ACHN (cell line): ENCODE measurements around the gene KRTAP2-1.
"Not testable (repeated sequence)": the region's sequence is repeated elsewhere in the genome, so short reads cannot be mapped to it uniquely, and the experiment has no call there.

Source experiments
- DNase-seq: peaks from one replicate; pipeline ENCODE4 v3.0.0-alpha.2; 2015
- in situ Hi-C: cut with HindIII; loops from 2 replicates; pipeline ENCODE4 v1.10.0; 2017; ENCODE audit warnings: low sequenced_read_pairs, low pct_ligation_motif_present, low pct_unique_long_range_greater_than_20kb

The KRTAP2-1 gene

DNA sequence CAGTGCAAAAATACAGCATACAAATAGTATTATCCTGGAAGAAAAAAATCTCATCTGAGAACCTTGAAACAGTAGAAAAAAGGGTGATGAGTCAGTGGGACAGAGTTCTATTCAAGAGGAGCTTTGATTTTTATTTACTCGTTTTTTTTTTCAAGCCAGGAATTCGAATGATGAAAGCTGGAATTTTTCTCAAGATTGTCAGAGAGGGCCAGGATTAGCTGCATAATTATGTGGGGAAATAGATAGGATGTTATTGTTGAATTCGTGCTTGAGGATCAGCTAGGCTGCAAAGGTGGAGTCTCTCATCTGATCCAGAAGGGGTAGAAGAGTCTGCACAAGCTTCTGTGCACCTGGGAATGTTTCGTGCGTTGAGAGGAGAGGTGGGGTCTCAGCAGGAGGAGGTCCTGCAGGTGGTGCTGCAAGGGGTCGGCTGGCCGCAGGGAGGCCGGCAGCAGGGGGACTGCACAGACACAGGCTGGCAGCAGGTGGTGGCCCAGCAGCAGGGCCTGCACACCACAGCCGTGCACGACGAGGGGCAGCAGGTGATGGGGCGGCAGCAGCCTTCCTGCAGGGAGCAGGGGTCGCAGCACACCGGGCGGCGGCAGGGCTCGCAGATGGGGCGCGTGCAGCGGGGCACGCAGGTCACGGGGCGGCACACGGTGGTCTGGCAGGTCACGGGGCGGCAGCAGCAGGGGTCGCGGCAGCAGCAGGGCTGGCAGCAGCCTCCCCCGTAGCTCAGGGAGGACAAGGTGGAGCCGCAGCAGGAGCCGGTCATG, 12.3 kb upstream of the KRTAP2-1 start:
- in situ Hi-C loops = not testable (repeated sequence)
- DNase-seq = peak; percentile 53

DNA sequence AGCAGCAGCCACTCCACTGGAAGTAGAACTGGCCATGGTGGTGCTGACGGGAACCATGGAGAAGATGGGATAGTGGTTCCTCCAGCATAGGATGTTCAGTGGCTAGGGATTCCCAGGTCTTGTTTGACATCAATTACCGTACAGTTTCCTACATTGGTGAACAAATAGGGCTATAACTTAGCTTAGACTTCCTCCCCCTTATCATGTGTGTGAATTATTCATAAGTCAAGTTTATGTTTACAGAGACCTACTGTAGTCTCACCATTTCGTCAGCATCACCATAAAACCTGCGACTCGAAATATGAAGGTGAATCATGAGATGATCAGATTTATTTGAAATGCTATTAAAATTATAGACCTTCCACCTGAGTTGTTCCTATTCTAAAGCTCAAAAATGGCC, 11.6 kb upstream of the KRTAP2-1 start:
- in situ Hi-C loops = no loop called here
- no peak for DNase-seq

DNA sequence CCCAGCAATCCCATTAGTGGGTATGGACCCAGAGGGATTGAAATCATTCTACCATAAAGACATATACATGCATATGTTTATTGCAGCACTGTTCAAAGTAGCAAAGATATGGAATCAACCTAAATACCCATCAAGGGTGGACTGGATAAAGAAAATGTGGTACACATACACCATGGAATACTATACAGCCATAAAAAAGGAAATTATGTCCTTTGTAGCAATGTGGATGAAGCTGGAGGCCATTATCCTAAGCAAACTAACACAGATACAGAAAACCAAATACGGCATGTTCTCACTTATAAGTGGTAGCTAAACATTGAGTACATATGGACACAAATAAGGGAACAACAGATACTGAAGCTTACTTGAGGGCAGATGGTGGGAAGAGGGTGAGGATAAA, 10.4 kb upstream of the KRTAP2-1 start:
- DNase-seq = no peak
- in situ Hi-C loops = no loop called here

DNA sequence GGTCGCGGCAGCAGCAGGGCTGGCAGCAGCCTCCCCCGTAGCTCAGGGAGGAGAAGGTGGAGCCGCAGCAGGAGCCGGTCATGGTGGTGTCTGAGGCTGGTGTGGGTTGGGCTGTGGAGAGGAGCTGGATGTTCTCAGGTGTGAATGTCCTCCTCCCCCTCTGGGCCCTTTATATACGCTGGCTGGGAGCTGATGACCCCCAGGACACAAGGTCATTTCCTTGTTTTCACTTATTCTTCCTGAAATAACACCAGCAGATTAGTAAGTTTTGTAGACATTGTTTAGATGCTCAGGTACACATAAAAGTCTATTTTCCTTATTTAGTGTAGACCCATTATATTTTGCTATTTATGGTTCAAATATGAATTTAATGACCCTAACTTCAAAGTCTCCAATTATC, 8.0 kb upstream of the KRTAP2-1 start, which contains the start of gene KRTAP2-2:
TSS of gene KRTAP2-2 (minus strand) at position 101 of the 400 bp plus-strand sequence. CDS start at position 82, 19 bp downstream.
- in situ Hi-C loops = not testable (repeated sequence)

DNA sequence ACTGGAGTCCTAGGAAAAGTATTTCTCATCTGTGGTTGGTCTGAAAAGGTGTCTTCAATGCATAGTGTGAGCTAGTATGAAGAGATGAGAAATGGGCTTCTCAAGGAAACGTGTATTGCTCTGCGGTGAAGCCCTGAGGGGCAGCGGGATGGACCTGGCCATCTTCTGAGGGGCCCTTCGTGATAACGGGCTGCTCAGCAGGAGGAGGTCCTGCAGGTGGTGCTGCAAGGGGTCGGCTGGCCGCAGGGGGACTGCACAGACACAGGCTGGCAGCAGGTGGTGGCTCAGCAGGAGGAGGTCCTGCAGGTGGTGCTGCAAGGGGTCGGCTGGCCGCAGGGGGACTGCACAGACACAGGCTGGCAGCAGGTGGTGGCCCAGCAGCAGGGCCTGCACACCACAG, 7.4 kb upstream of the KRTAP2-1 start:
- in situ Hi-C loops, DNase-seq: not testable (repeated sequence)

More for the DNA sequence above, 8.0 kb upstream of the KRTAP2-1 start, which contains the start of gene KRTAP2-2:
- not testable (repeated sequence) for DNase-seq

DNA sequence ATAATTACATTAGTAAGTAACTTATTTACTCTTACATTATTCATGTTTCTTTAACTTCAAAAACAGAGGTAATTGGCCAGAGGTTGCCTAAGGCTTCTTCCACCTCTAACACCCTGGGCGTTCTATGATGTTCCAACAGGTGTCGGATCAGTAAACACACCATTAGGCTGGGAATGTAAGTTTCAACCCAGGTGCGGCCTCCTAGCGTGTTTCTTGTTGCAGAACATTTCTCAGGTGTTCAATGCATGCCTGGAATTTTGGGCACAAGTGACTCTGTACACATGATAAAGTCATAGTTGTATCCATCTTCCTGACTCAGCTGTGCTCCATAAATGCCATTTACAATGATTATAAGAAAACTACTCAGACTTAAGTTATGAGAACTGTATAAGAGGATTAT, 6.9 kb upstream of the KRTAP2-1 start:
- no peak for DNase-seq
- in situ Hi-C loops = no loop called here

DNA sequence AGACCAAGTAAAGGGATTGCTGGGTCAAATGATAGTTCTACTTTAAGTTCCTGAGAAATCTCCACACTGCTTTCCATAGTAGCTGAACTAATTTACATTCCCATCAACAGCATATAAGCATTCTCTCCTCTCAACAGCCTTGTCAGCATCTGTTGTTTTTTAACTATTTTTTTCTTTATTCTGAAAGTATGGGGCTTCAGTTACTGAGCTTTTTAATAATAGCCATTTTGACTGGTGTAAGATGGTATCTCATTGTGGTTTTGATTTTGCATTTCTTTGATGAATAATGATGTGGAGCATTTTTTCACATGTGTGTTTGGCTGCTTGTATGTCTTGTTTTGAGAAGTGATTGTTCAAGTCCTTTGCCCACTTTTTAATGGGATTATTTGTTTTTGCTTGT, 5.5 kb upstream of the KRTAP2-1 start:
- in situ Hi-C loops = no loop called here
- no peak for DNase-seq

DNA sequence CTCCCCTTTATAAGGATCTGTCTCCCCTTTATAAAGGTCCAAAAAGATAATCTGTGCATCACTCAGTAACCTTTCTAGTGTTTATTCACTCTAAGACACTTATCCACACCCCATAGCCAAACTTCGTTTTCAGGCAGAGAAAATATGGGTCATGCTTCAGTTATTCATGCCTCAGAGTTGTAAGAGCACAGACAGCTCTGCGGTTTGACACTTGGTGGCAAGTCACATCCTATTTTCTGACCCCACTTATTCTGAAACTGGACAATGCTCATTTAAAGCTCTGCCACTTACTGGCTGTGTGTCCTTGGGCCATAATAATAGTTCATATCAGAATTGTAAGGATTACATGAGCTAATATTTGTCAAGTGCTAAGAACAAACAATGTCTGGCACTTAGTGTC, 2.0 kb upstream of the KRTAP2-1 start:
- DNase-seq = no peak
- in situ Hi-C loops = no loop called here

DNA sequence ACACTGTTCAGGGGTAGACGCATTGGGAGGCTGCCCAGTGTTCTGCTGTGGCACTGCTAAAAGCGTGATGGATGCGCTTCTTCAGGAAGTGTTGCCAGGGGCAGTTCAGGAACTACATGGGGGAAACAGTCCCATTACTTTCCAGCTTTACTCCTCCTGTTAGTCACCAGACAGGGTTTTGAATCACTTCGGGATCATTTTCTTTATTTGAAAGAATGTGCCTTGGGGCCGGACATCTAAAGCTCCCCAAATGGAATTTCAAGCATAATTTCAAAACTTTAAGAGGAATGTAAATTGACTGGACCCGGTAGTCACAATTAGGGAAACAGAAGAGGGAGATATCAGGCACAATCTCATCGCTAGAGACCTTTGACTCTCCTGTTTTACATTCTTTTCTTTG, 1.3 kb upstream of the KRTAP2-1 start:
- in situ Hi-C loops = no loop called here
- no peak for DNase-seq

DNA sequence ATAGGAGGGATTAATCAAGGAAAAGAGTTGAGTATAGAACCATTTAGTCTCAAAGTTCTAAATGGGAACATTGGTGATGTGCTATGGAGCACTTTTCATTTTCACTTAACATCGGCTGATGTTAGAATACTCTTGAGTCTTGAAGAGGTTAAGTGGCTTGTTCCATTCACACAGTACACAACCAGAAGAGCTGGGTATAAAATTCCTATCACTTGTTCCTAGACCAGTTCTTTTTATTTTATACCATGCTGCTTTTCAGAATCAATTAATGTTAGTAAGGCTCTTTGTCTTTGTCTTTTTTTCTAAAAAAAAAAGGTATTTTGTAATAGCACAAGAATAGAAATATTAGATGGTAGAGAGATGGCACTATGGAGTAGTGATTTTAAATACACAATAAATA, 4.2 kb downstream of the KRTAP2-1 start:
- in situ Hi-C loops = no loop called here
- no peak for DNase-seq

DNA sequence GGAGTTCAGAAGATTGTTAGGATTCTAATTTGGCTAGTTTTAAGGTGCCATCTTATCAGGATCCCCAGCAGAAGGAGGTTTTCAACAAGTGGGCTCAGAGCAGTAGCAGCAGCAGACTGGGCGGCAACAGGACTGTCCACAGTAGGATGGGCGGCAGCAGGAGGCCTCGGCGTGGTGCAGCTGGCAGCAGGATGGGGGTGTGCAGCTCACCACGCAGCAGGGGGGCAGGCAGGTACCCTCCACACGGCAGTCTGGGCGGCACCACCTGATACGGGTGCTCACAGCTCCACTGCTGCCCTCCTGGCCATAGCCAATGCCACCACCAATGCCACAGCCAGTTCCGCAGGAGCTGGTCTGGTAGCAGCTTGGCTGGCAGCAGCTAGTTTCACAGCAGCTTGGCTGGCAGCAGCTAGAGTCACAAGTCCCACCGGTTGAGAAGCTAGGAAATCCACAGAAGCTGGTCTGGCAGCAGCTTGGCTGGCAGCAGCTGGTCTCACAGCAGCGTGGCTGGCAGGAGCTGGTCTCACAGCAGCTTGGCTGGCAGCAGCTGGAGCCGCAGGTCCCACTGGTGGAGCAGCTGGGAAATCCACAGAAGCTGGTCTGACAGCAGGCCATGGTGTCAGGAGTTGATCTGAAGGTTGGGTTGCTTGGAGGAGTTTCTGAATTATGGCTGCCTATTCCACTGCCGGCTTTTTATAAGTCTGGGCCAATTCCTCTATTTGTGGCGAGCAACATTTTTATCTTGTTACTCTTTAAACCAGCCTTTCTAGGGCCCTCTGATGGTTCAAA, 6.1 kb downstream of the KRTAP2-1 start, which contains the start of gene KRTAP1-1:
TSS of gene KRTAP1-1 (minus strand) at position 668 of the 789 bp plus-strand sequence. CDS start at position 615, 53 bp downstream.
- in situ Hi-C loops, DNase-seq: not testable (repeated sequence)

DNA sequence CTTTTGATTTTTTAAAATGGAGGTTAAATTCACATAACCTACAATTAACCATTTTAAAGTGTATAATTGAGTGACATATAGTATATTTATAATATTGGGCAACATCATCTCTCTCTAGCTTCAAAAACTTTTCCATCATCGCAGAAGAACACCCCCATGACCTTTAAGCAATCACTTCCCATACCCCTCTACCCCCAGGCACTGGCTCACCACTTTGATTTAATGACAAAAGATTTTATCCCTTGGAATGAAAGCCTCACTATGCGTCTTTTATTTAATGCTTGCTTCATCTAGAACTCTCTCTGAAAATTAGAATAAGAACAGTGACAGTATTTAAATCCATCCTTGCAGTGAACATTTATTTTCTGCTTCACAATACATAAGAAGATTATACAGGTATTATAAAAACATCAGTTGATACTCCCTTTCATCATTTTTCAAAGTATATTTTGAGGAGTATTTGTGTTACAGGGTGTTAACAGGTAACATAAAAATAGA, 9.2 kb downstream of the KRTAP2-1 start:
- DNase-seq = no peak
- in situ Hi-C loops = no loop called here

DNA sequence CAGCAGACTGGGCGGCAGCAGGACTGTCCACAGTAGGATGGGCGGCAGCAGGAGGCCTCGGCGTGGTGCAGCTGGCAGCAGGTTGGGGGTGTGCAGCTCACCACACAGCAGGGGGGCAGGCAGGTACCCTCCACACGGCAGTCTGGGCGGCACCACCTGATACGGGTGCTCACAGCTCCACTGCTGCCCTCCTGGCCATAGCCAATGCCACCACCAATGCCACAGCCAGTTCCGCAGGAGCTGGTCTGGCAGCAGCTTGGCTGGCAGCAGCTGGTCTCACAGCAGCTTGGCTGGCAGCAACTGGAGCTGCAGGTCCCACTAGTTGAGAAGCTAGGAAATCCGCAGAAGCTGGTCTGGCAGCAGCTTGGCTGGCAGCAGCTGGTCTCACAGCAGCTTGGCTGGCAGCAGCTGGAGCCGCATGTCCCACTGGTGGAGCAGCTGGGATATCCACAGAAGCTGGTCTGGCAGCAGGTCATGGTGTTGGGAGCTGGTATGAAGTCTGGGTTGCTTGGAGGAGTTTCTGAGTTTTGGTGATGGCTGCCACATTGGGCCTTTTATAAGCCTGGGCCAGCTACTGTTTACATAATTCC, 12.7 kb downstream of the KRTAP2-1 start, which contains the start of gene KRTAP1-3:
TSS of gene KRTAP1-3 (minus strand) at position 529 of the 590 bp plus-strand sequence. CDS start at position 476, 53 bp downstream.
- in situ Hi-C loops, DNase-seq: not testable (repeated sequence)

DNA sequence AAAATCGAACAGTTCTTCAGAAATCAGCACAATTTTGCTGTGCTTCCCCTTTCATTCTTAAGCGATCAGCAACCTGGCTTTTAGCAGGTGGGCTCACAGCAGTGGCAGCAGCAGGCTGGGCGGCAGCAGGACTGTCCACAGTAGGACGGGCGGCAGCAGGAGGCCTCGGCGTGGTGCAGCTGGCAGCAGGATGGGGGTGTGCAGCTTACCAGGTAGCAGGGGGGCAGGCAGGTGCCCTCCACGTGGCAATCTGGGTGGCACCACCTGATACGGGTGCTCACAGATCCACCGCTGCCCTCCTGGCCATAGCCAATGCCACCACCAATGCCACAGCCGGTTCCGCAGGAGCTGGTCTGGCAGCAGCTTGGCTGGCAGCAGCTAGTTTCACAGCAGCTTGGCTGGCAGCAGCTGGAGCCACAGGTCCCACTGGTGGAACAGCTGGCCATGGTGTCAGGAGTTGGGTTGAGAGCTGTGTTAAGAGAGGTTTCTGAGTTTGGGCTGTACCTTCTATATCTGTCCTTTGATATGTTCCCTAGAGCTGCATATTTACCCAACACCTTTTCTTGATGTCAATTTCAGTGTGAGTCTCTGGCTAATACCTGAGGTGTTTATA, 17.4 kb downstream of the KRTAP2-1 start, which contains the start of gene KRTAP1-4:
TSS of gene KRTAP1-4 (minus strand) at position 563 of the 613 bp plus-strand sequence. CDS start at position 446, 117 bp downstream.
- in situ Hi-C loops = no loop called here
- DNase-seq = no peak

DNA sequence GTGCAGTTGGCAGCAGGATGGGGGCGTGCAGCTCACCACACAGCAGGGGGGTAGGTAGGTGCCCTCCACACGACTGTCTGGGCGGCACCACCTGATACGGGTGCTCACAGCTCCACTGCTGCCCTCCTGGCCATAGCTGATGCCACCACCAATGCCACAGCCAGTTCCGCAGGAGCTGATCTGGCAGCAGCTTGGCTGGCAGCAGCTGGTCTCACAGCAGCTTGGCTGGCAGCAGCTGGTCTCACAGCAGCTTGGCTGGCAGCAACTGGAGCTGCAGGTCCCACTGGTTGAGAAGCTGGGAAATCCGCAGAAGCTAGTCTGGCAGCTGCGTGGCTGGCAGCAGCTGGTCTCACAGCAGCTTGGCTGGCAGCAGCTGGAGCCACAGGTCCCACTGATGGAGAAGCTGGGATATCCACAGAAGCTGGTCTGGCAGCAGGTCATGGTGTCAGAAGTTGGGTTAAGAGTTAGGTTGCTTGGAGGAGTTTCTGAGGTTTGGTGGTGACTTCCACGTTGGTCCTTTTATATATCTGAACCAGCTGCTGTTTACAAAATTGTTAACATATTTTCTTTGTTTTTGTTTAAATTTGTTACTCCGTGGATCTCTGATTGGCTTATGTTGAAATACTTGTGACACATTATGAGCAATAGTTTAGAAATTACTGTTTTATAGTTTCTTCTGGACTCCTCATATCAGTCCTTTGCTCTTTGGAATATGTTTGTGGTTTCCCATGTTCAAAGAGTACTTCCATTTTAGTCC, 20.2 kb downstream of the KRTAP2-1 start, which contains the start of gene KRTAP1-5:
TSS of gene KRTAP1-5 (minus strand) at position 494 of the 757 bp plus-strand sequence. CDS start at position 441, 53 bp downstream.
- DNase-seq = no peak
- in situ Hi-C loops = no loop called here

DNA sequence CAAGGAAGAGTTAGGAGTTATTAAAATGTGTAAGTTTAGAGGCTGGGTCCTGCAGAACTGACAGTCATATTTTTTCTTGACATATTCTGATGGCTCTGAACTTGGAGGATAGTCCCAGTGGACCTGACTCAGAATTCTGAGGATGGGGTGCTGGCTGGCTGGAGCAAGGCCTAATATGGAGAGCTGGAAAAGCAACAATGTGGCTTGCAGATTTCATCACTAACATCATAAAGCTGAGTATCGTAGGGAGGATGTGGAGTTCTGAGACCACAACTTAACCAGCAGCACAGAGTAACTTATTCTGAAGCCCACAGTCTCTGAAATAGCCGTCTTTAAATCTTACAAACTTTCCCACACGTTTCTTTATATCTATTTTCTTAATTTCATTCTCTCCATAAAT, 22.4 kb downstream of the KRTAP2-1 start:
- DNase-seq = no peak
- in situ Hi-C loops = no loop called here

DNA sequence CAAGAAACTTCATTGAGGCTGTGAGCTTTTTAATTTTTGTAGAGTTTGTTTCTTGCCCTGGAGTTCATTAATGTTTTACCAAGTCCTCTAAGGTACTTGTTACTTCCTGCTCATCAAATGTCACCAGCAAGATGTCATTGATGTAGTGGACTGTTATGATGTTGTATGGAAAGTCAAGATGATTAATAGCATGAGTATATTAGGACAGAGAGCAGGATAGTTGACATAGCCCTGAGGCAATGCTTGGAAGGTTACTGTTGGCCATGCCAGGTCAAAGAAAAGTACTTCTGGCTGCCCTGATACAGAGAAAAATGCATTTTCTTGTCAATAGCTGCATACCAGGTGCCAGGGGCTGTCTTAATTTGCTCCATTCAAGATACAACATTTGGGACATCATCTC, 26.8 kb downstream of the KRTAP2-1 start:
- in situ Hi-C loops = no loop called here
- no peak for DNase-seq
